GF-D8 (cell line): ENCODE measurements around the gene MRC1.
"Not testable (repeated sequence)": the region's sequence is repeated elsewhere in the genome, so short reads cannot be mapped to it uniquely, and the experiment has no call there.

ENCODE experiments used
- DNase-seq: peaks from one replicate; lab custom pipeline; 2025; lab: John Stamatoyannopoulos, UW

The MRC1 gene

DNA sequence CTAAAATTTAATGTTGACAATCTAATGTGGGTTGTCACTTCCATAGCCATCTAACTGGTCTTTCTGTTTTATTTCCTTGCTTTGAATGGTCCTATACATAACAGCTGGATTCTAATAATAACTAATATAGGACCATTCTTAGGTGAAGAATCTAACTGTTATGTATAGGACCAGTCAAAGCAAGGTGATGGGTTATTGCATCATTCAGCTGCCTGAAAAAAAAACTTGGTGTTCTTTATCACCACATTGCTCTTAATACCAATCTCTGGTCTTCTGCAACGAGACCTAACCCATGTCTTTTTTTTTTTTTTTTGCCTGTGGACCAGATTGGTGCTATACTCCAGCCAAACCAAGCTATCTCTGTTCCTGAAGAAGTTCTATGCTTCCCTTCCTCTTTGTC is 96.9 kb downstream of the MRC1 start:
- DNase-seq, result no peak

DNA sequence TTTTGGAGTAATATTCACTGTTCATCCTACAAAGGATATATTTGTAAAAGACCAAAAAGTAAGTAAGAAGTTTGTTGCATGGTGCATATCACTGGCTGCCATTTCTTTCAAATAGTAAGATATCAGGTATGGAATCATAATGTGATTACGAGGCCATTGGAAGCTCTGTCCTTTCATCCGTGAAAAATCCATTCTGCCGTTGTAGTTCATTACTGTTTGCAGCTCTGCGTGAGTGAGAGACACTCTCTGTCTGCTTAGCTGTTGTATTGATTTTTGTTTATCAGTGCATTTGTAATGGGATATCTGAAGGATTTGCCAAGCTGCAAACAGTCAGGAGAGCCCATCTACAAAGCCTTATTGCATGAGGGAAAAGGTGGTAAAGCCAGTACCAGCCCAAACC is 98.5 kb downstream of the MRC1 start:
- DNase-seq, result no peak

DNA sequence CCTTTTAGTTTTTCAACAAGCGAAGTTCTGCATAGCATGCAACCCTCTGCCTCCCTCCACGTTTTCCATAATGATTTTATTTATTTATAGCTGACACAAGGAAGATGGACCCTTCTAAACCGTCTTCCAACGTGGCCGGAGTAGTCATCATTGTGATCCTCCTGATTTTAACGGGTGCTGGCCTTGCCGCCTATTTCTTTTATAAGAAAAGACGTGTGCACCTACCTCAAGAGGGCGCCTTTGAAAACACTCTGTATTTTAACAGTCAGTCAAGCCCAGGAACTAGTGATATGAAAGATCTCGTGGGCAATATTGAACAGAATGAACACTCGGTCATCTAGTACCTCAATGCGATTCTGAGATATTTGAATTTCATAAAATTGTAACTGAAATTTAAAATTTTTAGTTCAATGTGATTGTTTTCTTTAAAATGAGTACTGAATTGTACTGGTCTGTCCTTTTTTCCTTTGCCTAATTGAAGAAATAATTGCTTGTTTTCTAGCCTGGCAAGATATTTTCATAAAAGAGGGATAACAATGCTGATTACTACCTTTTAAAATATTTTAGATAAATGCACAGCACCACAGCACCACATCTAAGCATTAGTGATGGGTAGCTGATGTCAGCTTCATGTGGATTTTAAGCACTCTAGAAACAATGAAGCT is 101.1 kb downstream of the MRC1 start:
- no peak for DNase-seq

DNA sequence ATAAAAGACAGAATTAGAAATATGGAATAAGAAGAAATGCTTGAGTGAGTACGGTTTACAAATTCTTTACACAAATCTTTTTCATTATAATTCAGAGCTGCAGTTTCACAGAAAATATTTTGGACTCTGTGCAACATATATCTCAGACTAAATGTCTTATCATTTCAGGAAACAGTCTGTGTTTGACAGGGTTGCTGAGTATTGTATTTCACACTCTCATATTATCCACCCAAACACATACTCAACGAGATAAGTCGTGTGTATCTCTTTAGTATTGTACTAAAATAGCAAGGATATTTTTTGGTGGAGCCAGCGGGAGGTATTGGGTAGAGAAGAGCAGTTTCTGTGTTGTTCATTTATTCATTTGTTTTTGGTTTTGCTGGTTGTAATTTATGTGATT is 103.6 kb downstream of the MRC1 start:
- DNase-seq, result no peak

DNA sequence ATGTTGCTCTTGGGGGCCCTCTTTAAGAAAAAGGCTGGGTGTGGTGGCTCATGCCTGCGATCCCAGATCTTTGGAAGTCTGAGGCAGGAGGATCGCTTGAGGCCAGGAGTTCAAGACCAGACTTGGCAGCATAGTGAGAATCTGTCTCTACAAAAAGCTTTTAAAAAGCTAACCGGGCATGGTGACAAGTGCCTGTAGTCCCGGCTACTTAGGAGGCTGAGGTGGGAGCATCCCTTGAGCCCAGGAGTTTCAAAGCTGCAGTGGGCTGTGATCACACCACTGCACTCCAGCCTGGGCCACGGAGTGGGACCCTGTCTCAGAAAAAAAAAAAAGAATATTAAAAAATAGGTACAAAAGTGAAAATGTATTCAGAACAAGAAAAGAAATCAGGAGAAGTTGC is 104.5 kb downstream of the MRC1 start:
- no peak for DNase-seq

DNA sequence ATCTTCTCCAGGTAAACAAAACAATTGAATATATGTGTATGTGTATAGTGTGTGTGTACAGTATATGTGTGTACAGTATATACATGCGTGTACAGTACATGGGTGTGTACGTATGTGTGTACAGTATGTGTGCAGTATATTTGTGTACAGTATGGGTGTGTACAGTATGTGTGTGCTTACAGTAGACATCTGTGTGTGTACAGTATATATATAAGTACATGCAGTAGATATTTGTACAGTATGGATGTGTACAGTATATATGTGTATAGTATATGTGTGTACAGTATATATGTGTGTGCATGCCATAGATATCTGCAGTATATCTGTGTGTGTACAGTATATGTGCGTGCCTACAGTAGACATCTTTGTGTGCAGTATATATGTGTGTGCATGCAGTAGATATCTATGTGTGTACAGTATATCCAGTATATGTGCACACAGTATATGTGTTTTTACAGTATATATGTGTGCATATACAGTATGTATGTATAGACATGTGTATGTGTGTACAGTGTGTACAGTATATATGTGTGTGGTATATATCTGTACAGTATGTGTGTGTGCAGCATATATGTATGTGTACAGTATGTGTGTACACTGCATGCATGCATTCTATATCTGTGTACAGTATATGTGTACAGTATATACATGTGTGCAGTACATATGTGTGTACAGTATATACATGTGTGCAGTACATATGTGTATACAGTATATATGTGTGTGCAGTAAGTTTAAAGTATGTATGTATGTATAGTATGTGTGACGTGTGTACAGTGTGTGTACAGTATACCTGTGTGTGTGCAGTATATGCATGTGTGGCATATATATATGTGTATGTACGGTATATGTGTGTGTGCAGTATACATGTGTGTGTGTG is 105.3 kb downstream of the MRC1 start:
- no peak for DNase-seq

DNA sequence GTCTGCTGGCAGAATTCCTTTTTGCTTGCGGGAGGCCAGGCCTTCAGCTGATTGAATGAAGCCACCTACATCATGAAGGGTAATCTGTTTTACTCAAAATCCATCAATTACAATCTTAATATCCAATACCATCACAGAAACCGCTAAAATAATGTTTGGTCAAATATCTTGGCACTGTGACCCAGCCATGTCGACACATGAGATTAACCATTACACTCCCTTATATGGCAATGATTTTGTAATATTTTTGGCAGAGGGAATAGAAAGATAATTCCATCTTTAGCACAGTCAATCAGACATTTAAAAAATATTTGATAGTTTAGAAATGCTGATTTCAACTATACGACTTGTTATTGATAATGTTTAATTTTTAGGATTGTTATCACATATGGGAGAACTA is 106.0 kb downstream of the MRC1 start:
- no peak for DNase-seq

DNA sequence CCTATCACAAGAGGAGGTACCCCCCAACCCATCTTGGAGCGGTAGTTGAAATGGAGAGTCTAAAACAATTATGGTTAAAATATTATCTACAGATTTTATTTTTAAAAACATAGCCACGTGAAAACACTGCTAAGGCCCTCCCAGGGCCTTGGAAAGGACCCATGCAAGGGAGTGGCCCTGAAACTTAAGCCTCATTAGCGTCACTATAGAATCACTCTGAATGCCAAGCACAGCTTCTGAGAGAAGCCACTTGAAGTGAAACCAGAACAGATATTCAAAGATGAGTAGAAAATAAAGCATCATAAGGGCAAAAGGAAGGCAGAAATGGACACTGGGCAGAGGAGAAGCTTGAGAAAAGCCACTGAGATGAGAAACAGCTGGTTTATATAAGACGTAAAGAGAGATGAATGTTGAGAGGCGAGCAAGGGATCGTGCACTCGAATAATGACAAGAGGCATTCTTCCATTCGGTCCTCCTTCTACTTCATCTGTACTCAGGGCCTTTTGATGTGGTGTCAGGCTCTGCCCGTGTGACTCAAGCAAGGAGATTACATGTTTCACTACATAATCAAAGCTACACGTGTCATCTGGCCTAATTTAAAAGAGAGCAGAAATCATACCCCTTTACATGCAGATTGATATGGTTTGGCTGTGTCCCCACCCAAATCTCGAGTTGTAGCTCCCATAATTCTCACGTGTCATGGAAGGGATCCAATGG is 109.2 kb downstream of the MRC1 start:
- no peak for DNase-seq

DNA sequence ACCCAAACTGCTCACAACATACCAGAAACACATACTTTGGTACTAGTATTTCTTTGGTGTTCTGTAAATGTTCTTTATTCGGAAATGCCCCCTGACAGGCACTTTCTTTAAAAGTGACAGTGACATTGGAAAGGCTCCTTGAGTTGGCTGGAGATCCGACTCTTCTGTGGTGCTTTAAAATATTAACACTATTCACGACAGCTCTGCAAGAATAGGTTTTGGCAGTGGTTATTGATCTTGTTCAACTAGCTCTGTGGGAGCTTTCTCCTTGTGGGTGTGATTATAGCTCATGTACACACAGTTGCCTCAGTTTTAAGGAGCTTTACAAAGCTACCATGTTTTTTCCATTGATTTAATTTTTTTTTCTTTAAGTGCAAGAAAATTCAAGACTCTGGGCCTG is 112.2 kb downstream of the MRC1 start:
- DNase-seq, result no peak

DNA sequence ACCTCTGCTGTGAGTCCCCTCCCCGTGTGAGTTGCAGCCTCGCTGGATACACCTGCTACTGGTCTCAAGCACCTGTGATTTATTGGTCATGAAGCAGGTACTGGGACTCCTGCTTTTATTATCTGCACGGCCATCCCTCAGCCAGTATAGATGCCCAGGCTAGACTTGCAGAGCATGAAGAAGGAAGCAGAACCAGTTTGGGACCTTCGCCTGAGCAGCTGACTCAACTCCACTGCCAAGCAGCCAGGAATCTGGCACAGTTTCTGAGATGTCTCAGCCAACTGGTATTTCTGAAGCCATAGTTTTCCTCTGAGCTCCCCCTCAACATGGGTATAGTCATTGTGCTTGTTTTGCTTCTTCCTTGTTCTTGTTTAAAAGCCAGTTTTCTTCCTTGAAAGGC is 114.6 kb downstream of the MRC1 start:
- DNase-seq, result no peak

DNA sequence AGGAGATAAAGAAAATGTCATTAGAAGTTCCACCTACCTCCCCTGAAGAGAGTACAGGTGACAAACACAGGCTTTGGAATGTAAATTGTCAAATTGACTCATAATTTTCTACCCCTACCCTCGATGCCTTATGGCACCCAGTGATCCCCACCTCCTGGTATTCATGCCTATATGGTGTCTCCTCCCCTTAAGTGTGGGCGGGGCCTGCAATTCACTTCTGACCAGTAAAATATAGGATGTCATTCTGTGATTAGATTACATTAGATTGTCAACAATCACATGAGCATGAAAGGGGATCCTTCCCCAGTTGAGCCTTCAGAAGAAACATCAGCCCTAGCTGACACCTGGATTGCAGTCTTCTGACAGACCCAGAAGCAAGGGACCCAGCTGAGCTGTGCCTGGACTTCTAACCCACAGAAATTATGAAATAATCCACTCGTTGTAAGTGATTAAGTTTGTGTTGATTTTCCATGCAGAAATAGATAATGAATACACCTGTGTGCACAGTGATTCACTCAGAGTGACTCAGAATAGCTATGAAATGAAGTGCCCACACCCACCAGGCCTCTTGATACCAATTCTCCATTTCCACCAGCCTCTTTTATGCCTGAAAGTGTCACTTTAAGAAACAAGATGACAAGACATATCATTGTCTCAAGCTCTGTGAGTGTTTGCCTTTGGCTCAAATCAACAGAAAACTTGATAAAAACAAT is 134.0 kb downstream of the MRC1 start:
- no peak for DNase-seq

DNA sequence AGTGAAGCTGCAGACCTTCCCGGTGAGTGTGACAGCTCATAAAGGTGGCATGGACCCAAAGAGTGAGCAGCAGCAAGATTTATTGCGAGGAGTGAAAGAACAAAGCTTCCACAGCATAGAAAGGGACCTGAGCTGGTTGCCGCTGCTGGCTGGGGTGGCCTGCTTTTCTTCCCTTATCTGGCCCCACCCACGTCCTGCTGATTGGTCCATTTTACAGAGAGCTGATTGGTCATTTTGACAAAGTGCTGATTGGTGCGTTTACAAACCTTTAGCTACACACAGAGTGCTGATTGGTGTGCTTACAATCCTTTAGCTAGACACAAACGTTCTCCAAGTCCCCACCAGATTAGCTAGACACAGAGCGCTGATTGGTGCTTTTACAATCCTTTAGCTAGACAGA is 141.1 kb downstream of the MRC1 start:
- not testable (repeated sequence) for DNase-seq

DNA sequence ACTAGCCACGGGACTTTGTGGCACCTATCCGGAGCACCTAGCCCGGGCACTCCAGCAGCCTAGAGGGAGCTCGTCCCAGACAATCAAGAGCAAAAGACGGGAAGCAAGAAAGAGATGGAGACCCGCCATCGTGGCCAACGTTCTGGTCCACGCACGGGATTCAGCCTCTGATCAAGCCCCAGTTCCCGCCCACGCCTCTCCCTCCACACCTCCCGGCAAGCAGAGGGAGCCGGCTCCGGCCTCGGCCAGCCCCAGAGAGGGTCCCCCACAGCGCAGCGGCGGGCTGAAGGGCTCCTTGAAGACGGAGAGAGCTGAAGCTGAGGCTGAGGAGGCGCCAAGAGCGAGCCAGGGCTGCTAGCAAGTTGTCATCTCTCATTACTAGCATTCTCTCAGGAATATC is 141.6 kb downstream of the MRC1 start:
- no peak for DNase-seq

DNA sequence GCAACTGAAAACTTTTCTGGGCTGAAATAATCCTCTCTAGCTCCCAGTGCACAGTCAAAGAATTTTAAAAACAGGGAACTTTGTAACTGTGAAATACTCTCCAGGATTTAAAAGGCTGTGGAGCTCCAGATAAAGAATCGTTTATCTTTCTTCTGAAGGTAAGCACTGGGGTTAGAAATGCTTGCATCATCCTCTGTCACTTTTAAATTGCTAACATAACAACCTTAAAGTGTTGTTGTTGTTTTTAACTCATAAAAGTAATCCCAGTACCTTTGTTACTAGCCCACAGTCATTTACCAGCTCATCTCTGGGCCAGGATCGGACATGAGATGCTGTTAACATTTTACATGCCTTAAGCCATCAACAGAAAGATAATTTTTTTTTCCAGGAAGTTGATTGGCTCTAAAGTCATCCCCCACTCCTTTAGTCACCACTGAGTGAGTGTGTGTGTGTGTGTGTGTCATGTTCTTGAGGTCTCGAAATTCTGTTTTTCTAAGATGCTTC is 142.8 kb downstream of the MRC1 start, which contains the start of gene SLC39A12:
TSS of gene SLC39A12 (plus strand) at position 51 of the 504 bp plus-strand sequence. CDS start 1,359 bp downstream, outside the sequence.
- DNase-seq, result no peak

DNA sequence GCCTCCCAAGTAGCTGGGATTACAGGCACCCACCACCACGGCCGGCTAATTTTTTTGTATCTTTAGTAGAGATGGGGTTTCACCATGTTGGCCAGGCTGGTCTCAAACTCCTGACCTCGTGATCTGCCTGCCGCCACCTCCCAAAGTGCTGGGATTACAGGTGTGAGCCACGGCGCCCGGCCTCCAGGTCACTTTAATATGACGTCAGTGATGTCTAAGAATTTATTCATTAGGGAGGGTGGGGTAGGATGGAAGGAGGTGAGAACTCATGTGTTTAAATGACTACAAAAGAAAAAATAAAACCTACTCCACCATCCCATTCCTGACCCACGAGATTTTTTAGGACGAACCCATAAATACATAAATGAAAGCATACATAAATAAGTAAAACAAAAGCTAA is 145.2 kb downstream of the MRC1 start:
- not testable (repeated sequence) for DNase-seq

DNA sequence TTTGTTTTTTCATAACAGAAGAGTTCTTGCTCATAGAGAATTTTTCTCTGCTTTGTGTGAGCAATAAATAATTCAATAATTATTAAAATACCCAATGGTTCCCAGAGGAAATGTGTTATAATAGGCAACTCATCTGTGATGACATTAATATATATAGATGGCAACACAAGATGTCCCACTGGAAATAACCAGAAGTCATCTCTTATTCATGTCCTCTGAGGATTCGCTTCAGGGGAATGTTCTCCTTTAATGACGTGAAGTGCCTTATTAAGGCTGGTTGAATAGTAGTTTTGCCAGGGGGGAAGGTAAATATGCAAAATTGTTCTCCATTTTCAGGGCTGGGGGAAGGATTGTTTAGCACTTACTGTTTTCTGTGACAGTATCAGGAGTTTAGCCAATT is 145.7 kb downstream of the MRC1 start:
- DNase-seq, result no peak

DNA sequence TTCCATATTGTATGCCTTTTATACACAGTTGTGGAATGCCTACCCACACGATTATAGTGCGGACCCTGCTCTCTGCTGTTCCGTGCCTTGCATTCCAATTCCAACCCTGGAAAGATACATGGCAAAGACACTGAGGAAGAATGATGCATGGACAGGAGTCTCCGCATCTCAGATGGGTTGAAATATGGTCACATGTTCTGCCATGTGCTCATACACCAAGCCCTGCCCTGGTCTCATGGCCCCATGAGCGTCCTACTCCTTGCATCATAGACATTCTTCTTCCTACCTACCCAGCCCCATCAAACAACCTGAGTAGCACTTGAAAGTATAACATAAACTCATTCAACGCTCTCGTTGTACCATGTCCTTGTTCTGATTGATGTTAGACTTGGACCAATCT is 148.9 kb downstream of the MRC1 start:
- no peak for DNase-seq

DNA sequence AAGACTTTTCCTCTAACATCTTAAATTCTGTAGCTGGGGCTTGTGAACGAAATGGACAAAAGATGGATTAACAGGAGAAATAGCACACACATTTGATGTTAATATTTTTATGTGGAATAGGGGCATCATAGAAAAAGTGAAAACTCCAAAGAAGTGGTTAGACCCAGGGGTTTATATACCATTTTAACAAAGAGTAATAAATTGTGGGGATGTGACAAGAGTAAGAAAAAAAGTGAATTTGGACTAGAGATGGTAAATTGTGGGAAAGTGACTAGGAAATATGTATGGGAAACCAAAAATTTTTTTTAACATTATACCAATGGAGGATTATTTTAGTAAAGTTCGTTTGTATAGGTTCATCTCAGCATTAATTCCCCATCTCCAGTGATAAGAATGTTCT is 150.7 kb downstream of the MRC1 start:
- no peak for DNase-seq
